Mesothelial cell of epicardium (in vitro differentiated cells): ENCODE data around the gene CCDC61. TPM values are rescaled to one million over a fixed set of nuclear protein-coding genes. Genes with fewer than 3 reads are reported as not detected.

Experiments used
- DNase-seq, 2 experiments: peaks; one replicate each; pipeline ENCODE4 v3.0.0; 2021; ENCODE audit warnings: low spot score in 2 of 2; ENCODE audit not compliant: unreplicated experiment in 2 of 2
- H3K27ac Mint-ChIP-seq: 2 replicates; pipeline ENCODE4 v1.8.0; 2021; ENCODE audit warnings: mixed read lengths
- H3K27me3 Mint-ChIP-seq: 2 replicates; pipeline ENCODE4 v1.8.0; 2021; ENCODE audit warnings: low read depth, mixed read lengths
- H3K36me3 Mint-ChIP-seq: 2 replicates; pipeline ENCODE4 v1.8.0; 2021; ENCODE audit warnings: mixed read lengths
- H3K4me1 Mint-ChIP-seq: 2 replicates; pipeline ENCODE4 v1.8.0; 2021; ENCODE audit warnings: mixed read lengths
- H3K4me3 Mint-ChIP-seq: 2 replicates; pipeline ENCODE4 v1.8.0; 2021; ENCODE audit warnings: mild to moderate bottlenecking, moderate library complexity, mixed read lengths
- H3K9me3 Mint-ChIP-seq: 2 replicates; pipeline ENCODE4 v1.8.0; 2021; ENCODE audit warnings: mixed read lengths
- microRNA-seq: library from miRNA; unstranded; fragments of <30 nt; microRNA quantifications from one replicate; pipeline ENCODE4 v1.2.0, GENCODE V29; 2021; ENCODE audit warnings: inconsistent platforms, mixed read lengths
- total RNA-seq: library from RNA; stranded (reverse); gene quantifications from 3 replicates; pipeline ENCODE4 v1.2.1, GENCODE V29; 2021
- TF ChIP-seq, protein P1 (sequence below): fragments of 200-600 bp; sonication (generic); IDR thresholded peaks from one replicate; pipeline ENCODE4 v1.5.0; 2021; ENCODE audit warnings: antibody characterized with exemption; ENCODE audit not compliant: unreplicated experiment

CCDC61 gene
- total RNA-seq, 1 donor from 2014 or later, result 22.3 TPM

DNA sequence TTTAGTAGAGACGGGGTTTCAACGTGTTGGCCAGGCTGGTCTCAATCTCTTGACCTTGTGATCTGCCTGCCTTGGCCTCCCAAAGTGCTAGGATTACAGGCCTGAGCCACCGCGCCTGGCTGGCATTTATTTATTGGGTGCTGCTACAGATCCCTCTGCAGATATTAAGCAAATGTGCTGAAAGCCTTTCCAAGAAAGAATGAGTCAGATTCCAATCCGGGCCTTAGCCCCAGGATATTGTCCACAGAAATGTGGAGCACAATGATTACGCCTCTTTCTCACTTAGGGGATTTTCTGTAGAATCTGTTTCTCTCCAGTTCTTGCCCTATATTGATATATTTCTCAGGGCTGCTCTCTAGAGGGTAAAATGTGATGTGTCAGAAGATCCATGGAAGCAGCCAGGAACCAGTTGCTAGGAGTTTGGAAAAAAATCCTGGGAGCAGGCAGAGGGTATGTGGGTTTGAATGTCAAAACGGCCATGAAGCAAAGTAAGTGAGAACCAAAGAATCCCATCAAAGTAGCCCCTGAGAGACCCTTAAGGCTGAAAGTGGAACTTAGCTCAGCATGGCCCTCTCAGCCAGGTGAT lies 70.3 kb downstream of the CCDC61 start:
- no peak overlapping the region for H3K4me3 Mint-ChIP-seq
- peaks cover 23% of the 10 kb centered on the region for H3K4me1 Mint-ChIP-seq
- H3K27me3 Mint-ChIP-seq, result peaks cover 18% of the 10 kb centered on the region
- no peak overlapping the region for H3K27ac Mint-ChIP-seq
- no peak for DNase-seq
- H3K9me3 Mint-ChIP-seq, result peaks cover 22% of the 10 kb centered on the region
- TF ChIP-seq, protein P1, sequence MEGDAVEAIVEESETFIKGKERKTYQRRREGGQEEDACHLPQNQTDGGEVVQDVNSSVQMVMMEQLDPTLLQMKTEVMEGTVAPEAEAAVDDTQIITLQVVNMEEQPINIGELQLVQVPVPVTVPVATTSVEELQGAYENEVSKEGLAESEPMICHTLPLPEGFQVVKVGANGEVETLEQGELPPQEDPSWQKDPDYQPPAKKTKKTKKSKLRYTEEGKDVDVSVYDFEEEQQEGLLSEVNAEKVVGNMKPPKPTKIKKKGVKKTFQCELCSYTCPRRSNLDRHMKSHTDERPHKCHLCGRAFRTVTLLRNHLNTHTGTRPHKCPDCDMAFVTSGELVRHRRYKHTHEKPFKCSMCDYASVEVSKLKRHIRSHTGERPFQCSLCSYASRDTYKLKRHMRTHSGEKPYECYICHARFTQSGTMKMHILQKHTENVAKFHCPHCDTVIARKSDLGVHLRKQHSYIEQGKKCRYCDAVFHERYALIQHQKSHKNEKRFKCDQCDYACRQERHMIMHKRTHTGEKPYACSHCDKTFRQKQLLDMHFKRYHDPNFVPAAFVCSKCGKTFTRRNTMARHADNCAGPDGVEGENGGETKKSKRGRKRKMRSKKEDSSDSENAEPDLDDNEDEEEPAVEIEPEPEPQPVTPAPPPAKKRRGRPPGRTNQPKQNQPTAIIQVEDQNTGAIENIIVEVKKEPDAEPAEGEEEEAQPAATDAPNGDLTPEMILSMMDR, result no peak
- peaks cover 3% of the 10 kb centered on the region for H3K36me3 Mint-ChIP-seq

DNA sequence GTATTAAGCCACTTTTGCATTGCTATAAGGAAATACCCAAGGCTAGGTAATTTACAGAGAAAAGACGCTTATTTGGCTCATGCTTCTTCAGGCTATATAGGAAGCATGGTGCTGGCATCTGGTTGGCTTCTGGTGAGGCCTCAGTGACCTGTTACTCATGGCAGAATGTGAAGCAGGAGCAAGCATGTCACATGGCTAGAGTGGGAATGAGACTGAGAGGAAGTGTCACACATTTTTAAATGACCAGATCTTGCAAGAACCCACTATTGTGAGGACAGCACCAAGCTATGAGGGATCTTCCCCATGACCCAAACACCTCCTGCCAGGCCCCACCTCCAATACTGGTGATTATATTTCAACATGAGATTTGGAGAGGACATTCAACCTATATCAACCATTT lies 71.2 kb downstream of the CCDC61 start:
- DNase-seq, result no peak
- Mint-ChIP-seq H3K27ac (no peak overlapping the region), H3K36me3 (no peaks in the 10 kb centered on the region), H3K9me3 (peaks cover 15% of the 10 kb centered on the region), H3K27me3 (peaks cover 24% of the 10 kb centered on the region), H3K4me3 (no peak overlapping the region), H3K4me1 (peaks cover 26% of the 10 kb centered on the region)
- TF ChIP-seq, protein P1, result no peak

DNA sequence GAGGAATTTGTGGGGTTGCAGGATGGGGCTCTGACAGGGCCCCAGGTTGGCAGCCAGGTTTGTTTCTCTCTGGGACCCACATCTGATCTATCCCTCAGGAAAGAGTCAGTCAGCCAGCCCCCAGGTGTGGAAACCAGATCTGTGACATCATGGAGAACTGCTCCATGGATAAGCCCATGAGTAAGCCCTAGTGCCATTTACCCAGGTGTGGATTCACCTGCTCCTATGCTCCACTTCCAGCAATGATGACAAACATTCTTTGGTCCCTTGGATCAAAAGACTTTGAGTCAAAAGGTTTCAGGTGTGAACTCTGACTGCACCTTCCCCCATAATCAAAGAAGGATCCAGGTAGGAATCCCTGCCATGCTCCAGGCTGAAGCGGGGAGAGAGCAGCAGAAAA lies 72.4 kb downstream of the CCDC61 start:
- TF ChIP-seq, protein P1, result no peak
- Mint-ChIP-seq H3K4me1 (peaks cover 26% of the 10 kb centered on the region), H3K36me3 (no peaks in the 10 kb centered on the region), H3K9me3 (peaks cover 4% of the 10 kb centered on the region), H3K4me3 (no peak overlapping the region), H3K27me3 (peaks cover 30% of the 10 kb centered on the region), H3K27ac (no peak overlapping the region)
- DNase-seq, result no peak

Small RNA genes within 50 kb of the gene (microRNA-seq; reads per million reads assigned to microRNA genes)
- gene MIR769, result 539 reads per million, percentile 75 among the genes with 10 or more reads in this experiment

Other genes with a start within 250 kb of the CCDC61 start
- gene SIX5, start 226.2 kb upstream of the CCDC61 start, total RNA-seq, result 44.3 to 50.3 TPM (median 47.3 TPM) in 3 replicates
- gene DMPK, start 213.0 kb upstream of the CCDC61 start, total RNA-seq, result 126 to 130 TPM (median 127 TPM) in 3 replicates
- 109 to 120 TPM (median 116 TPM) in 3 replicates for gene DMWD, start 202.6 kb upstream of the CCDC61 start, total RNA-seq
- 0.44 to 0.56 TPM (median 0.50 TPM) in 3 replicates for gene RSPH6A, start 180.2 kb upstream of the CCDC61 start, total RNA-seq
- gene SYMPK, start 132.3 kb upstream of the CCDC61 start, total RNA-seq, result 89.3 to 93.4 TPM (median 92.6 TPM) in 3 replicates
- not detected in 3 replicates for gene FOXA3, start 131.1 kb upstream of the CCDC61 start, total RNA-seq
- gene IRF2BP1, start 109.3 kb upstream of the CCDC61 start, total RNA-seq, result 33.8 to 34.6 TPM (median 34.1 TPM) in 3 replicates
- 10.4 to 11.5 TPM (median 10.9 TPM) in 3 replicates for gene MYPOP, start 92.9 kb upstream of the CCDC61 start, total RNA-seq
- gene NANOS2, start 80.7 kb upstream of the CCDC61 start, total RNA-seq, result not detected in 3 replicates
- 0.51 to 1.2 TPM (median 0.67 TPM) in 3 replicates for gene NOVA2, start 21.6 kb upstream of the CCDC61 start, total RNA-seq
- gene PGLYRP1, start 27.6 kb downstream of the CCDC61 start, total RNA-seq, result not detected in 3 replicates
- 1.8 to 2.8 TPM (median 2.4 TPM) in 3 replicates for gene IGFL4, start 45.5 kb downstream of the CCDC61 start, total RNA-seq
- not detected in 3 replicates for gene IGFL3, start 129.2 kb downstream of the CCDC61 start, total RNA-seq
- gene IGFL2, start 152.8 kb downstream of the CCDC61 start, total RNA-seq, result 2.0 to 3.7 TPM (median 3.7 TPM) in 3 replicates
- gene IGFL1, start 234.3 kb downstream of the CCDC61 start, total RNA-seq, result 0.29 TPM in 1 of 3 replicates, not detected in the others